HG02623 (cell line): ENCODE data around the gene NDST1.
"Not testable (repeated sequence)": the region's sequence is repeated elsewhere in the genome, so short reads cannot be mapped to it uniquely, and the experiment has no call there.

Experiments used
- ATAC-seq: cut with Tn5 transposase; IDR thresholded peaks from one replicate; pipeline ENCODE4 v1.9.1; 2021; ENCODE audit warnings: moderate library complexity; ENCODE audit not compliant: unreplicated experiment

NDST1 gene

GRCh38 chr5:150506571-150507473, 1.1 kb upstream of the NDST1 start:
- ATAC-seq, result no peak

GRCh38 chr5:150508277-150508640, 328 bp downstream of the NDST1 start:
- no peak for ATAC-seq

DNA sequence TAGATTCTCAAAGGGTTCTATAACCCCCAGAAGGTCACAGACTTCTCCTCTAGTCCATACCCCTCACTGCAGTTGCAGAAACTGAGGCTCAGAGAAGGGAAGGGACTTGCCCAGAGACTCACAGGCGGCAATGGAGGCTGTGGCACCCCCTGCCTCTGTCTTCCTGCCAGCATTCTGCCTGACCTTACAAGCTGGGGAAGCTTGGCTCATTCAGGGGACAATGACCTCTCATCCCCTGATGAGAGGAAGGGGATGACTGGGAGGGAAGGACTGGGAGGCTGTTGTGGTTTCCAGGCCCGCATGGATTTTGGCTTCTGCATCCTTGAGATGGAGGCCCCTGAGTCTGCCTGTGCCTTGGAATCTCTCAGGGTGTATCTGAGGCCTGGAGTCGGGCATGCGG, 897 bp downstream of the NDST1 start:
- ATAC-seq, result no peak

GRCh38 chr5:150509992-150510391, 2.1 kb downstream of the NDST1 start:
- no peak for ATAC-seq

- ATAC-seq, result no peak
These were observed 2.7 kb downstream of the NDST1 start for GRCh38 chr5:150510460-150511263.

DNA sequence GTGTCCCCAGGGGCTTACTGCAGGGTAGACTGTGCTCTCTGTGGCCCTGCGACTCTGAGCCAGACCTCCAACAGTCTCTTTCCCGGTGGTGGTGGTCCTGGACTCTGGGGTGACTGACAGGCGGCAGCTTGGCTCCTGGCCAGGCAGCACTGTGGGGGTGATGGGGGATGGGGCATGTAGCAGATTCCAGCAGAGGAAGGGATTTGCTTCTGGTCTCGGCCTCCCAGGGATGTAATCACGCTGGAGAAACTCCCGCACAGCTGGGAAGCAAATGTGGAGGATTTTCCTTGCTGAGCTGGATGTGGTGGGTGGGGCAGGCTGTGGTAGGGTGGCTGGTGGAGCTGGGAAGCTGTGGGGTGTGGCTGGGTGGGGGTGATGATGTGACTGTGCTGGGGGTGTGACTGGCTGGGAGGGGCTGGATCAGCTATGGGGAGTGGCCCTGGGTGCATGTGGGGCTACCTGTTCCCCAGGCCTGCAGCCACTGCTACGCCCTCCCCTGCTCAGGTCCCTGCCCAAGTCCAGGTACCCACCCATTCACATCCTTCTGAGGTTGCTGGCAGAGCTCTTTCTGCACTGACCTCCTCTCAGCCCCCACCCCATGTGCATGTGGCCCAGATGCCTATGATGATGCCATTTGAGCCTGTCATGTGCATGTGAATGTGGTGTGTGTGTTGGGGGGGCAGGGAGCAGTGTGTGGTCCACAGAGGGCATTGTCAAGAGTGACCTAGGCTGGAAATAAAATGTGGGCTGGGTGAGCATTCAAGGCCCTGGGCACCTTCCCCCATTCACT, 3.8 kb downstream of the NDST1 start:
- no peak for ATAC-seq

- no peak for ATAC-seq
These were observed 4.4 kb downstream of the NDST1 start for GRCh38 chr5:150512368-150512747.

GRCh38 chr5:150513375-150514309, 5.7 kb downstream of the NDST1 start:
- no peak for ATAC-seq

DNA sequence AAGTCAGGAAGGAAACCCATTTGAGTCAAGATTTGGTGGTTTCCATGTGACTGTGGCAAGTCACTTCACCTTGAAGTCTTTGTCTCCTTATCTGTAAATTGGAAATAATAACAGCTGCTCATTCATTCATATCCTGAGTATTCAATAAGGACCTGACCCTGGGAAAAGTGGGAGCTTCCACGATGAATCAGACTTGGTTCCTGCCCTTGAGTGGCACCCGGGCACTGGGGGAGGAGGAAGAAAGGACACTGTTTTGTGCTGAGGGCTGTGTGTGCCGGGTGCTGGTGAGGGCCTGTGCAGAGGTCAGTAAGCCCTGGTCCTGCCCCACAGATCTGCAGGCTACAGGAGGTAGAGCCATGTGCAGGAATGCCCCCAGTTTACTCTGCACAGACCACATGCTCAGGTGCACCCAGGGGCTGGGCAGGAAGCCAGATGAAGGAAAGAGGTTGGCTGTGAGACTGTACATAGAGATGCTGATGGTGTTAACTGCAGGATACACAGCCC, 6.8 kb downstream of the NDST1 start:
- ATAC-seq, result no peak

DNA sequence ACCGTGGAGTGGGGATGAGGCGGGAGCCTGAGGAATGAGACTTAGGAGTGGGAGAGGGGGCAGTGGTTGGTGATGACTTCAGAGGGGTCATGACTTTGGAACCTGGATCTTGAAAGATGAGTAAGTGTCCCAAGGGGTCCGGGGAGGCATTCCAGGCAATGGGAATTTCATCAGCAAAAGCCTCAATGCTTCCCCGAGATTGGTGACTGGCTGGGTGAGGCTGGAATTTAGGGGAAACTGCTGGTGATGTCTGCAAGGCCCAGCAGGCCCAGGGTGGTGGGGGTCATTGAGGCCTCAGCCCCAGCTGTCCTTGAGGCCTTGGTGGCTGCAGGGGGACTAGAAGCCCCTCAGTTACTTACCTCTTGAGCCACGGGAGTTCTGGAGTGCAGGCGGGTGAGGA, 7.5 kb downstream of the NDST1 start:
- no peak for ATAC-seq

DNA sequence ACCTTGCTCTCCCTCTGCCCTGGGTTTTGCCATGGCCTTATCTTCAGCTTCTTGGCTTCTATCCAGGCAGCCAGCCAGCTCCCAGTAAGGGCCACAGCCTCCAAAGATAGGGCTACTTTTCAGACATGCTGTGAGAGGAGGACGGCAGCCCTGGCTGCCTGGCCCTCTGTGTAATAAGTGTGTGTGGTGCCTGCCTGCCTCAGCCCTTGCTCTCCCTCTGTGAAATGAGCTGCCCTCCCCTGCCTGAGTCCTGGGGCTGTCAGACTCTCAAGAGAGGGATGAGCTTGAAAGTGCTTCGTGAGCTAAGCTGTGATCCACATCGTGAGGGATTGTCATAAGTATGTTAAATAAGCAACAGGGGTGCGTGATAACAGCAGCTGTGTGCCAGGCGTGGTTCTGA, 8.1 kb downstream of the NDST1 start:
- ATAC-seq, result no peak

DNA sequence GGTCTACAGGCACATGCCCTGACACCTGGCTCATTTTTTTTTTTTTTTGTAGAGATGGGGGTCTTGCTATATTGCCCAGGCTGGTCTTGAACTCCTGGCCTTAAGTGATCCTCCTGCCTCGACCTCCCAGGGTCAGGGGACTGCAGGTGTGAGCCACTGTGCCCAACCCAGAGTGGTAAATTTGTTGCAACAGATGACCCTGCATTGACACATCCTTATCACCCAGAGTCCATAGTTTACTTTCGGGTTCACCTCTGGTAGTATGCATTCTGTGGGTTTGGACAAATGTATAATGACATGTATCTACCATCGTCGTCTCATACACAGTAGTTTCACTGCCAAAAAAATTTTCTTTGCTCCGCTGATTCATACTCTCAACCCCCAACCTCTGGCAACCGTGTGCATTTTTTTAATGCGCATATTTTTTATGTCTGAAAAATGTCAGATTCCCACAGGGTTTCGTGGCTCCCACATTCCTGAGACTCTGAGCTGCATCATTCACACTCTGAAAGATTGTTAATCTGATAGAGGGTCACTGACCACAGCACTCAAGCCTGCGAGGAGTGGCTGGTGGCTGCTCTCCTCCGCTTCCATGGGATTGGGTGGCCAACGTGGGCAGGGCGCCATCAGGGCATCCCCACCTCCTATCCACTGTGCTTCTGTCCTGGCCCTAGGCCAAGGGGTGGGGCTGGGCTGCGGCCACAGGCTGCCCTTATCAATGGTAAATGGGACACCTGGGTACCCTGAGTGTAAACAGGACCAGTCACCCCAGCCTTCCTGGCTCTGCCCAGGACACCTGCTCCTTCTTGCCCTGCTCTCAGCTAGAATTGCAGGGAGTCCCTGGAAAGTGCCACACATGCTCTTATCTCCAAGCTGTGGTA, 9.6 kb downstream of the NDST1 start:
- ATAC-seq, result no peak

DNA sequence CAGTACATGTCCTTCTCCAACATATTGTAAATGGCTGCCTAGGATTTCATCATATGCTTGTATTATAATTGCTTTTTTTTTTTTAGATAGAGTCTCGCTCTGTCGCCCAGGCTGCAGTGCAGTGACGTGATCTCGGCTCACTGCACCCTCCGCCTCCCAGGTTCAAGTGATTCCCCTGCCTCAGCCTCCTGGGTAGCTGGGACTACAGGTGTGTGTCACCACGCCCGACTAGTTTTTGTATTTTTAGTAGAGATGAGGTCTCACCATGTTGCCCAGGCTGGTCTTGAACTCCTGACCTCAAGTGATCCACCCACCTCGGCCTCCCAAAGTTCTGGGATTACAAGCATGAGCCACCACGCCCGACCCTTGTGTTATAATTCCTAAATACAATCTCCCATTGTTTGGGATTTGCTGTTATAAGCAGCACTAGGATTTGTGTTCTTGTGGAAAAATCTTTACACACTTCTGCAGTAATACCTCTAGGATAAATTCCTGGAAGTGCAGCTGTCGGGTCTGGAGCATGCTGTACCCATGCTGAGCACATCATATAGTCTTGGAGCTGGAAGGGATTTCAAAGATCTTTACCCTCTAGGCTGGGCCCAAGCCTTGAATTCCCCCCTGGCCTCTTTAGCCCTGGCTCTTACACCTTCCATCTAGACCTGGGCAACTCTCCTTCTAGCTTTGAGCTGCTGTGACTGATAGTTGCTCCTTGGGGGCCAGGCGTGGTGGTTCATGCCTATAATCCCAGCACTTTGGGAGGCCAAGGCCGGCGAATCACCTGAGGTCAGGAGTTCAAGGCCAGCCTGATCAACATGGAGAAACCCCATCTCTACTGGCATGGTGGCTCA, 11.0 kb downstream of the NDST1 start:
- not testable (repeated sequence) for ATAC-seq

DNA sequence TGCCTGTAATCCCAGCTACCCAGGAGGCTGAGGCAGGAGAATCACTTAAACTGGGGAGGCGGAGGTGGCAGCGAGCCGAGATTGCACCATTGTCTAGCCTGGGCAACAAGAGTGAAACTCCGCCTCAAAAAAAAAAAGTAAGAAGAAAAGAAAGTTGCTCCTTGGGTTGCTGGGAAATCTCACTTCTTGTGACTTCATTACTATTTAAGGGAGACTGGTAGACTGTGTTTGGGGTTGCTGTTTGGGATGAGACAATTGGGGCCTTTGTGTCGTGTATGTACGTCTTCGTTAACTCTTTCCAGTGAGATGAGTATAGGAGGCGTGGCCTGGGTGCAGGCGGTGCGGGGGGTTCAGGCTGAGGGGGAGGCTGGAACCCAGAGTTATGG, 11.6 kb downstream of the NDST1 start:
- ATAC-seq, result no peak

DNA sequence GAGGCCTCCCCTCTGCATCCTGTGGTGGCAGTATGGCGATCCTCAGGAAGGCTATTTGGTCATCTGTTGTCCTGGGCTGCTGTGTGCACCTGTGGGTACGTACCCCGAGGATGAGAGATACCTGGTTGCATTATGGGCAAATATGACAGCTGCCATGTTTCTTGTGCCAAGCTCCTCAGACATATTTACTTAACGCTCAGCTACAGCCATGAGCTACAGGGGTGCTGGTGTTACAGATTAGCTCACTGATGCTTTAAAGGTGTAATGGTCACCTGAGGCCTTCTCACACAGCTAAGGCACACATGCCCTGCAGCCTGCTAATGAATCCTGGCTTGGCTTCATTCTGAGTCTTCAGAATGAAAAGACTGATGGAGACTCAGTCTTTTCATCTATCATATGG, 12.0 kb downstream of the NDST1 start:
- ATAC-seq, result no peak

DNA sequence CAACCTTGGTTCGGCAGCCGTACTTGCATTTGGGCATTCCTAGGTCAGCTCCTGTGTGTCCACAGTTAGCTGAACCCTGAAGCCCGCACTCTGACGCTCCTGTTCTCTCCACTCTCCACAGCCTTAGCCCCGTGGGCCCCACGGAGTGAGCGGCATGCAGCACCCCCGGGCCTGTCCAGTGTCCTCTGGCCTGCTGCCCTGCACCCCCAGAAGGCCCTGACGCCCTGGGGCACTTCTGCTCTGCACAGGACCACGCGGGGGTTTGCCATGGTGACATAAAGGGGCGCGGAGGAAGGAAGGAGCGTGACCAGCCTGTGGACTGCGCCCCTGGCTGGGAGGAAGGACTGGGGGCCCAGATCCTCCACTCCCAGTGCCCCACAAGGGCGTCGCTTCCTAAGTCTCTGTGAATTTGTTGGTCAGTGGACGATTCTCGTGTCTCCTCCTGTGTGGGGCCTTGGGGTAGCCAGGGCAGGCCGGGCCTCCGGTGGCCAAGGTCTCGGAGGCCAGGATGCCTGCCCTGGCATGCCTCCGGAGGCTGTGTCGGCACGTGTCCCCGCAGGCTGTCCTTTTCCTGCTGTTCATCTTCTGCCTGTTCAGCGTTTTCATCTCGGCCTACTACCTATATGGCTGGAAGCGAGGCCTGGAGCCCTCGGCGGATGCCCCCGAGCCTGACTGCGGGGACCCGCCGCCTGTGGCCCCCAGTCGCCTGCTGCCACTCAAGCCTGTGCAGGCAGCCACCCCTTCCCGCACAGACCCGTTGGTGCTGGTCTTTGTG, 13.0 kb downstream of the NDST1 start:
- ATAC-seq, result no peak

DNA sequence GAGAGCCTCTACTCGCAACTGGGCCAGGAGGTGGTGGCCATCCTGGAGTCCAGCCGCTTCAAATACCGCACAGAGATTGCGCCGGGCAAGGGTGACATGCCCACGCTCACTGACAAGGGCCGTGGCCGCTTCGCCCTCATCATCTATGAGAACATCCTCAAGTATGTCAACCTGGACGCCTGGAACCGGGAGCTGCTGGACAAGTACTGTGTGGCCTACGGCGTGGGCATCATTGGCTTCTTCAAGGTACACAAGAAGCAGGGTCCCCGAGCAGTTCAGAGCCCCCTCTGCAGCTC, 13.5 kb downstream of the NDST1 start:
- ATAC-seq, result no peak
